ENCODE results near the gene ZNF563.
"Not testable (repeated sequence)": the region's sequence is repeated elsewhere in the genome, so short reads cannot be mapped to it uniquely, and the experiment has no call there.

The ZNF563 gene

GRCh38 chr19:12333162-12334159, at the start of gene ZNF563:
TSS of gene ZNF563 (minus strand) at chr19:12333633. CDS start at chr19:12333482, 151 bp downstream.
- peak; percentile 70 for DNase-seq (ENCODE audit: low spot score)

GRCh38 chr19:12380444-12380737, 47.0 kb upstream of the ZNF563 start:
- no peak for DNase-seq (ENCODE audit: low spot score)

GRCh38 chr19:12379732-12380443, 46.5 kb upstream of the ZNF563 start:
- no peak for DNase-seq (ENCODE audit: low spot score)

- DNase-seq (ENCODE audit: low spot score) = no peak
Measured at GRCh38 chr19:12374026-12374425, 40.6 kb upstream of the ZNF563 start.

- no peak for DNase-seq (ENCODE audit: low spot score)
Measured at GRCh38 chr19:12365236-12366162, 32.1 kb upstream of the ZNF563 start, which contains the start of gene ZNF442. TSS of gene ZNF442 (minus strand) at chr19:12365683. CDS start at chr19:12363631, 2,052 bp downstream.

- DNase-seq (ENCODE audit: low spot score) = no peak
Measured at GRCh38 chr19:12364391-12365235, 31.2 kb upstream of the ZNF563 start.

GRCh38 chr19:12362236-12362635, 28.8 kb upstream of the ZNF563 start:
- DNase-seq (ENCODE audit: low spot score) = not testable (repeated sequence)

DNA sequence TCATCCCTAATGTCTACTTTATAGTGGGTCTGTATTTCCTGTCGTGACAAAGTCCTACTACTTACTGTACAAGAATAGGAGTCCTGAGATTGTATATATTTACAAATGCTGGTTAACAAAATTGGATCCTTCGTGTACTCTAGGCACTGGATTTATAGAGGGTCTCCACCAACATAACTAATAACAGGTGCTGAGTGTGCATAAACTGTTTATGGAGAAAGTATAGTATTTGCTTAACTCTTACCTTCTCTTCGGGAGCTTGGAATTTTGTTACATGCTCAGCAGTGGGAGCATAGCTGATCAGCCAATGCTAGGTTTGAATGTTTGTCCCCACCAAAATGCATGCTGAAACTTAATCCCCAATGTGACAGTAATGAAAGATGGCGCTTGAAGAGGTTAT, 19.9 kb upstream of the ZNF563 start:
- no peak for DNase-seq (ENCODE audit: low spot score)

GRCh38 chr19:12350890-12351197, 17.4 kb upstream of the ZNF563 start:
- no peak for DNase-seq (ENCODE audit: low spot score)

DNA sequence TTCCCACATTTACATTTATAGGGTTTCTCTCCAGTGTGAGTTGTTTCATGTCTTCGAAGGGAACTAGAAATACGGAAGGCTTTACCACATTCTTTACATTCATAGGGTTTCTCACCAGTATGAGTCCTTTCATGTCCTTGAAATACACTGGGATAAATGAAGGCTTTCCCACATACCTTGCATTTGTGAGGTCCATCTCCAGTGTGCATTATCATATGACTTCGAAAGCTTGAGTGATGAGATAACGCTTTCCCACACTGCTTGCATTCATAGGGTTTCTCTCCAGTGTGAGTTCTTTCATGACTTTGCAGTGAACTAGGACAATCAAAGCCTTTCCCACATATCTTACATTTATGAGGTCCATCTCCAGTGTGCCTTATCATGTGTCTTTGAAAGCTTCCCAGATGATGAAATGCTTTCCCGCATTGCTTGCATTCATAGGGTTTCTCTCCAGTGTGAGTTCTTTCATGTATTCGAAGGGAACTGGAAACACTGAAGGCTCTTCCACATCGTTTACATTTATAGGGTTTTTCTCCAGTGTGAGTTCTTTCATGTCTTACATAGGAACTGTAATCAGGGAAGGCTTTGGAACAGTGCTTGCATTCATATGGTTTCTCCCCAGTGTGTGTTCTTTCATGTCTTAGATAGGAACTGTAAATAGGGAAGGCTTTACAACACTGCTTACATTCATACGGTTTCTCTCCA, 16.9 kb upstream of the ZNF563 start:
- DNase-seq (ENCODE audit: low spot score) = no peak

GRCh38 chr19:12346896-12347295, 13.5 kb upstream of the ZNF563 start:
- DNase-seq (ENCODE audit: low spot score) = no peak

- DNase-seq (ENCODE audit: low spot score) = no peak
Measured at GRCh38 chr19:12345197-12345596, 11.8 kb upstream of the ZNF563 start.

- peak; percentile 19 for DNase-seq (ENCODE audit: low spot score)
Measured at GRCh38 chr19:12331211-12331941, 2.1 kb downstream of the ZNF563 start.

DNA sequence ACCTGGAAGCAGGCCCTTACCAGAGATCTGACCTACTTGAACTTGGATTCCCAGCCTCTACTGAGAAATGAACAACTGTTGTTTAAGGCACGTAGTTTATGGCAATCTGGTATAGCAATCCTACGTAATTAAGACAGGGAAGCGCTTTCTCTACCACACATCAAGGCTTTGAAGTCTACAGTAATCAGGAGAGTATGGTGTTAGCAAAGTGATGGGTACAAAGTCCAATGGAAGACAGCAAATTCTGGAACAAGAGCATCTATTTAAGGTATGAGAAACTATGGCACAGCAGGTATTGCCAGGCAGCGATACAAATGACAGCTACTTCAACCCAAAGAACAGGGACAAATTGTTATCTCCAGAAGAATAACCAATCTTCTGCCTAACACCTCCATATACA, 3.1 kb downstream of the ZNF563 start:
- no peak for DNase-seq (ENCODE audit: low spot score)

GRCh38 chr19:12325690-12326089, 7.7 kb downstream of the ZNF563 start:
- DNase-seq (ENCODE audit: low spot score) = no peak

- no peak for DNase-seq (ENCODE audit: low spot score)
Measured at GRCh38 chr19:12318782-12319413, 14.5 kb downstream of the ZNF563 start.

DNA sequence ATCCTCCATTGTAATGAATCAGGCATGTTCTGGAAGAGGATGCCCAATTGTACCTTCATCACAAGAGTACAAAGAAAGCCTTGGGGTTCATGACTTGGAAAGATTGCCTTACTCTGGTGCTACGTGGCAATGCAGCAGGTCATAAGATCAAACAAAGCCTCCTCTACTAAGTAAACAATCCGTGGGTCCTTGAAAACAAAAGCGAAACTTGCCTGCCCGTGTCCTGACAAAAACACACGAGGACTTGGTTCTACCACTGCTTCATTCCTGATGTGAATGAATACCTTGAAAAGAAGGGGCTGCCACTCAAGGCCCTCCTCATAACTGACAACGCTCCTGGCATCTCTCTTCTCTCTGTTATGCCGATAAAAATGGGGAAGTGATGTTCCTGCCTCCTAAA, 18.9 kb downstream of the ZNF563 start:
- no peak for DNase-seq (ENCODE audit: low spot score)

DNA sequence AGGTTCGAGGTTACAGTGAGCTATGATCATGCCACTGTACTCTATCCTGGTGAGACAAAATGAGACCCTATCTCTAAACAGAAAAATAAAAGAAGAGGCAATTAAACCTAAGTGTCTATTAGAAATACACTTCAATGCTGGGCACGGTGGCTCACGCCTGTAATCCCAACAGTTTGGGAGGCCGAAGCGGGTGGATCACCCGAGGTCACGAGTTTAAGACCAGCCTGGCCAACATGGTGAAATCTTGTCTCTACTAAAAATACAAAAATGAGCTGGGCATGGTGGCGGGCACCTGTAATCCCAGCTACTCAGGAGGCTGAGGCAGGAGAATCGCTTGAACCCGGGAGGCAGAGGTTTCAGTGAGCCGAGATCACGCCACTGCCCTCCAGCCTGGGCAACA, 24.5 kb downstream of the ZNF563 start:
- DNase-seq (ENCODE audit: low spot score) = not testable (repeated sequence)

GRCh38 chr19:12295191-12295590, 38.2 kb downstream of the ZNF563 start:
- no peak for DNase-seq (ENCODE audit: low spot score)

Measured in hematopoietic multipotent progenitor cell treated with erythropoietin and hydrocortisone succinate and interleukin-3 and kit ligand, for 17 days (in vitro differentiated cells).